PC-3 (cell line): Measurements from ENCODE around the gene VPS26C. TPM values are rescaled to one million over a fixed set of nuclear protein-coding genes. Genes with fewer than 3 reads are reported as not detected.

Experiments used
- ATAC-seq: fragments of 200-7000 bp; cut with Tn5 transposase; 2 replicates; pipeline ENCODE4 v1.9.1; 2020; ENCODE audit warnings: mild to moderate bottlenecking, moderate library complexity
- BruUV-seq: library from RNA; stranded (reverse); fragments of 400-500 nt; replicated peaks from 2 replicates; lab custom pipeline; 2021; lab: Mats Ljungman, UMichigan
- CTCF ChIA-PET: fragments of 300-600 bp; sonication (Branson Sonifier 250); formaldehyde crosslinking; loops from one replicate; lab custom pipeline; 2022; ENCODE audit warnings: antibody characterized with exemption; lab: Charles Lee
- POLR2A ChIA-PET: fragments of 300-600 bp; sonication (Branson Sonifier 250); formaldehyde crosslinking; loops from one replicate; lab custom pipeline; 2022; ENCODE audit warnings: antibody characterized with exemption; ENCODE audit not compliant: unreplicated experiment; lab: Charles Lee
- DNase-seq: peaks from one replicate; pipeline ENCODE4 v3.0.0-alpha.2; 2015
- H2AFZ ChIP-seq: fragments of 300-600 bp; sonication (generic); 2 replicates; pipeline ENCODE4 v1.6.0; 2016; ENCODE audit warnings: antibody characterized with exemption, low read length
- H3F3A ChIP-seq: fragments of 300-600 bp; sonication (generic); one replicate; pipeline ENCODE4 v1.6.0; 2017; ENCODE audit warnings: antibody characterized with exemption, low read length, control low read depth, mild to moderate bottlenecking; ENCODE audit not compliant: unreplicated experiment
- H3K27ac ChIP-seq: fragments of 300-600 bp; sonication (generic); 2 replicates; pipeline ENCODE4 v1.5.1; 2016; ENCODE audit warnings: mild to moderate bottlenecking, low read length
- H3K27me3 ChIP-seq: fragments of 300-600 bp; sonication (generic); 2 replicates; pipeline ENCODE4 v1.6.1; 2016; ENCODE audit warnings: low read length, mixed read lengths
- H3K36me3 ChIP-seq: fragments of 300-600 bp; sonication (generic); 2 replicates; pipeline ENCODE4 v1.6.1; 2016; ENCODE audit warnings: low read depth, mixed run types, low read length, mixed read lengths
- H3K4me1 ChIP-seq: fragments of 300-600 bp; sonication (generic); 2 replicates; pipeline ENCODE4 v1.5.1; 2016; ENCODE audit warnings: low read length; ENCODE audit not compliant: insufficient read depth
- H3K4me2 ChIP-seq: fragments of 300-600 bp; sonication (generic); 2 replicates; pipeline ENCODE4 v1.6.0; 2016; ENCODE audit warnings: low read length
- H3K4me3 ChIP-seq: fragments of 300-600 bp; sonication (generic); 2 replicates; pipeline ENCODE4 v1.5.1; 2016; ENCODE audit warnings: mild to moderate bottlenecking, low read length, mixed read lengths
- H3K79me2 ChIP-seq: fragments of 300-600 bp; sonication (generic); 2 replicates; pipeline ENCODE4 v1.6.1; 2017; ENCODE audit warnings: low read length, mixed read lengths
- H3K9ac ChIP-seq: fragments of 300-600 bp; sonication (generic); 2 replicates; pipeline ENCODE4 v1.6.0; 2016; ENCODE audit warnings: mild to moderate bottlenecking, low read length
- H3K9me2 ChIP-seq: fragments of 300-600 bp; sonication (generic); replicated peaks from 2 replicates; pipeline ENCODE4 v1.6.1; 2016; ENCODE audit warnings: mixed run types, low read length, mixed read lengths
- H3K9me3 ChIP-seq: fragments of 300-600 bp; sonication (generic); 2 replicates; pipeline ENCODE4 v1.6.1; 2016; ENCODE audit warnings: low read length, mixed read lengths
- H4K20me1 ChIP-seq: fragments of 300-600 bp; sonication (generic); 2 replicates; pipeline ENCODE4 v1.6.1; 2016; ENCODE audit warnings: low read length, mixed read lengths
- CTCF ChIP-seq: fragments of 300-600 bp; sonication (generic); conservative IDR thresholded peaks from 2 replicates; pipeline ENCODE4 v1.5.1; 2017; ENCODE audit warnings: antibody characterized with exemption, low read depth, mild to moderate bottlenecking, low read length
- EZH2 ChIP-seq: fragments of 300-600 bp; sonication (generic); IDR thresholded peaks from one replicate; pipeline ENCODE4 v1.6.1; 2017; ENCODE audit warnings: antibody characterized with exemption, mild to moderate bottlenecking, low read length; ENCODE audit not compliant: unreplicated experiment
- EZH2phosphoT487 ChIP-seq: fragments of 300-600 bp; sonication (generic); IDR thresholded peaks from 2 replicates; pipeline ENCODE4 v1.6.1; 2018; ENCODE audit warnings: mild to moderate bottlenecking, antibody characterized with exemption, low read length, borderline replicate concordance
- intact Hi-C: fragments of 100-400 bp; cut with micrococcal nuclease; formaldehyde crosslinking; loops from 2 replicates; pipeline ENCODE4 v1.9.0; 2023
- total RNA-seq: library from RNA; depleted of rRNA; stranded (reverse); fragments of >200 nt; gene quantifications from 2 replicates; pipeline ENCODE4 v1.2.3, GENCODE V29; 2014

The VPS26C gene
- total RNA-seq, 1 experiment from 2014 or later, result 63.3 TPM

GRCh38 chr21:37228003-37228400 is 39.1 kb downstream of the VPS26C start:
- no peaks in the 10 kb centered on the region for H3K9me2 ChIP-seq
- no peaks in the 10 kb centered on the region for H3K4me1 ChIP-seq
- ChIA-PET CTCF (no interaction called here), POLR2A (no interaction called here)
- DNase-seq (no peak), ATAC-seq (no peak)
- H3K27me3 ChIP-seq, result no peaks in the 10 kb centered on the region
- no peak overlapping the region for H3K4me2 ChIP-seq
- no peak overlapping the region for H2AFZ ChIP-seq
- H3K4me3 ChIP-seq, result no peak overlapping the region
- H3K9me3 ChIP-seq, result no peaks in the 10 kb centered on the region
- H3K9ac ChIP-seq, result no peak overlapping the region
- H3F3A ChIP-seq, result no peaks in the 10 kb centered on the region
- BruUV-seq, result no TSS peak
- peaks cover 33% of the 10 kb centered on the region for H3K36me3 ChIP-seq
- no peak for TF ChIP-seq CTCF
- no peak for TF ChIP-seq EZH2phosphoT487
- TF ChIP-seq EZH2, result no peak
- no peak overlapping the region for H3K27ac ChIP-seq
- H3K79me2 ChIP-seq, result 0 out of 2 replicates have a peak, but pooled peaks cover 5% of the 10 kb centered on the region
- intact Hi-C loops, result no loop called here
- no peaks in the 10 kb centered on the region for H4K20me1 ChIP-seq

GRCh38 chr21:37227071-37228002 is 39.8 kb downstream of the VPS26C start:
- H2AFZ ChIP-seq, result no peak overlapping the region
- no peak overlapping the region for H3K9ac ChIP-seq
- no peaks in the 10 kb centered on the region for H3K9me2 ChIP-seq
- peaks cover 33% of the 10 kb centered on the region for H3K36me3 ChIP-seq
- TF ChIP-seq EZH2 (no peak), EZH2phosphoT487 (no peak), CTCF (no peak)
- no peaks in the 10 kb centered on the region for H3F3A ChIP-seq
- intact Hi-C loops, result no loop called here
- H4K20me1 ChIP-seq, result no peaks in the 10 kb centered on the region
- CTCF ChIA-PET, result no interaction called here
- H3K4me3 ChIP-seq, result no peak overlapping the region
- no peaks in the 10 kb centered on the region for H3K4me1 ChIP-seq
- no peak overlapping the region for H3K27ac ChIP-seq
- DNase-seq (no peak), ATAC-seq (no peak)
- BruUV-seq, result no TSS peak
- H3K4me2 ChIP-seq, result no peak overlapping the region
- H3K27me3 ChIP-seq, result no peaks in the 10 kb centered on the region
- no peaks in the 10 kb centered on the region for H3K9me3 ChIP-seq
- POLR2A ChIA-PET, result no interaction called here
- H3K79me2 ChIP-seq, result 0 out of 2 replicates have a peak, but pooled peaks cover 5% of the 10 kb centered on the region
